Hepatic stellate cell (primary cell): ENCODE measurements around the gene FOXP4.

Experiments
- DNase-seq: peaks from one replicate; pipeline ENCODE4 v3.0.0; 2011; ENCODE audit warnings: low spot score

Gene FOXP4

GRCh38 chr6:41583565-41583964, 37.4 kb downstream of the FOXP4 start:
- DNase-seq: no peak

GRCh38 chr6:41584205-41584604, 38.0 kb downstream of the FOXP4 start:
- no peak for DNase-seq

GRCh38 chr6:41584668-41585205, 38.6 kb downstream of the FOXP4 start:
- DNase-seq: no peak

- DNase-seq: no peak
These were observed 39.4 kb downstream of the FOXP4 start for GRCh38 chr6:41585605-41586004.

GRCh38 chr6:41586252-41587007, 40.2 kb downstream of the FOXP4 start:
- no peak for DNase-seq

- DNase-seq: no peak
These were observed 41.1 kb downstream of the FOXP4 start for GRCh38 chr6:41587131-41587879.

GRCh38 chr6:41588111-41588510, 41.9 kb downstream of the FOXP4 start:
- DNase-seq: no peak

GRCh38 chr6:41589223-41589622, 43.0 kb downstream of the FOXP4 start:
- DNase-seq: no peak

- no peak for DNase-seq
These were observed 43.7 kb downstream of the FOXP4 start for GRCh38 chr6:41589636-41590622.

- no peak for DNase-seq
These were observed 44.9 kb downstream of the FOXP4 start for GRCh38 chr6:41591122-41591521.

GRCh38 chr6:41591859-41592502, 45.8 kb downstream of the FOXP4 start:
- DNase-seq: peak; percentile 91

- DNase-seq: no peak
These were observed 47.2 kb downstream of the FOXP4 start for GRCh38 chr6:41593406-41593805.

GRCh38 chr6:41593839-41594238, 47.7 kb downstream of the FOXP4 start:
- DNase-seq: no peak

- no peak for DNase-seq
These were observed 48.1 kb downstream of the FOXP4 start for GRCh38 chr6:41594326-41594725.

GRCh38 chr6:41594766-41595165, 48.6 kb downstream of the FOXP4 start:
- no peak for DNase-seq

GRCh38 chr6:41595166-41595565, 49.0 kb downstream of the FOXP4 start:
- no peak for DNase-seq

- DNase-seq: no peak
These were observed 50.0 kb downstream of the FOXP4 start for GRCh38 chr6:41596096-41596685.

- DNase-seq: no peak
These were observed 50.6 kb downstream of the FOXP4 start for GRCh38 chr6:41596807-41597206.

- DNase-seq: no peak
These were observed 51.2 kb downstream of the FOXP4 start for GRCh38 chr6:41597246-41598000.

- no peak for DNase-seq
These were observed 52.5 kb downstream of the FOXP4 start for GRCh38 chr6:41598670-41599014.
